IMR-90 (cell line): ENCODE data around the gene IQCK. TPM values are rescaled to one million over a fixed set of nuclear protein-coding genes. Genes with fewer than 3 reads are reported as not detected.

ENCODE experiments used
- ATAC-seq: fragments of 200-7000 bp; cut with Tn5 transposase; 2 replicates; pipeline ENCODE4 v1.9.1; 2020; ENCODE audit warnings: low read depth, mild to moderate bottlenecking, moderate library complexity
- BruUV-seq: library from RNA; stranded (reverse); fragments of 400-500 nt; replicated peaks from 2 replicates; lab custom pipeline; 2021; lab: Mats Ljungman, UMichigan
- CTCF ChIA-PET: fragments of 300-600 bp; formaldehyde crosslinking; extraction: SDS; loops from one replicate; lab custom pipeline; 2021; ENCODE audit warnings: antibody characterized with exemption; lab: Yijun Ruan, JAX
- POLR2A ChIA-PET: fragments of 300-600 bp; sonication (Branson Sonifier 250); formaldehyde crosslinking; loops from one replicate; lab custom pipeline; 2022; ENCODE audit warnings: antibody characterized with exemption; ENCODE audit not compliant: unreplicated experiment; lab: Charles Lee
- DNase-seq: peaks from one replicate; pipeline ENCODE4 v3.0.0; 2013
- H2AFZ ChIP-seq: replicated peaks from 2 replicates; pipeline ENCODE3; 2013; ENCODE audit warnings: low read length, mild to moderate bottlenecking; ENCODE audit not compliant: poor library complexity
- H2AK5ac ChIP-seq: 2 replicates; pipeline ENCODE4 v1.6.1; 2013; ENCODE audit warnings: low read depth, low read length, inconsistent platforms
- H2AK9ac ChIP-seq: replicated peaks from 2 replicates; pipeline ENCODE3; 2013; ENCODE audit warnings: mild to moderate bottlenecking, low read depth, low read length, moderate library complexity; ENCODE audit not compliant: poor library complexity
- H2BK120ac ChIP-seq: 2 replicates; pipeline ENCODE4 v1.6.1; 2013; ENCODE audit warnings: low read depth, low read length, inconsistent platforms
- H2BK15ac ChIP-seq: 3 replicates; pipeline ENCODE4 v1.6.1; 2013; ENCODE audit warnings: low read depth, low read length, inconsistent platforms
- H2BK20ac ChIP-seq: 2 replicates; pipeline ENCODE4 v1.6.1; 2013; ENCODE audit warnings: low read depth, mild to moderate bottlenecking, inconsistent platforms, low read length, moderate library complexity
- H2BK5ac ChIP-seq: 2 replicates; pipeline ENCODE4 v1.6.1; 2013; ENCODE audit warnings: mild to moderate bottlenecking, low read depth, low read length, inconsistent platforms; ENCODE audit not compliant: poor library complexity, severe bottlenecking
- H3K14ac ChIP-seq: replicated peaks from 2 replicates; pipeline ENCODE4 v1.6.1; 2013; ENCODE audit warnings: low read depth, low read length, inconsistent platforms
- H3K18ac ChIP-seq: 2 replicates; pipeline ENCODE4 v1.6.1; 2013; ENCODE audit warnings: low read depth, low read length, control low read depth
- H3K23ac ChIP-seq: 2 replicates; pipeline ENCODE4 v1.6.1; 2013; ENCODE audit warnings: low read depth, low read length, inconsistent platforms
- H3K27ac ChIP-seq: 2 replicates; pipeline ENCODE4 v1.5.1; 2013; ENCODE audit warnings: mild to moderate bottlenecking, control low read depth, low read length; ENCODE audit not compliant: insufficient read depth
- H3K27me3 ChIP-seq: 2 replicates; pipeline ENCODE4 v1.6.1; 2013; ENCODE audit warnings: low read length; ENCODE audit not compliant: control insufficient read depth, insufficient read depth
- H3K36me3 ChIP-seq: 2 replicates; pipeline ENCODE4 v1.6.1; 2013; ENCODE audit warnings: low read length, mixed read lengths; ENCODE audit not compliant: control insufficient read depth, insufficient read depth
- H3K4ac ChIP-seq: 2 replicates; pipeline ENCODE4 v1.6.1; 2013; ENCODE audit warnings: low read depth, low read length, inconsistent platforms
- H3K4me1 ChIP-seq: 2 replicates; pipeline ENCODE4 v1.6.1; 2013; ENCODE audit warnings: low read length, mixed read lengths; ENCODE audit not compliant: control insufficient read depth, insufficient read depth
- H3K4me2 ChIP-seq: 2 replicates; pipeline ENCODE4 v1.6.1; 2013; ENCODE audit warnings: low read depth, mild to moderate bottlenecking, control low read depth, low read length, moderate library complexity
- H3K4me3 ChIP-seq: 2 replicates; pipeline ENCODE4 v1.5.1; 2013; ENCODE audit warnings: low read depth, mild to moderate bottlenecking, control low read depth, low read length, moderate library complexity; ENCODE audit not compliant: insufficient read depth
- H3K56ac ChIP-seq: 2 replicates; pipeline ENCODE4 v1.6.1; 2013; ENCODE audit warnings: low read length, inconsistent platforms; ENCODE audit not compliant: insufficient read depth; ENCODE audit errors: extremely low read depth
- H3K79me1 ChIP-seq, 2 experiments: 2 replicates each; pipeline ENCODE4 v1.6.1; 2013; ENCODE audit warnings: low read length in 2 of 2, inconsistent platforms in 1 of 2, low read depth in 1 of 2
- H3K9ac ChIP-seq: 2 replicates; pipeline ENCODE4 v1.6.1; 2013; ENCODE audit warnings: low read depth, low read length, control low read depth
- H3K9me1 ChIP-seq: 2 replicates; pipeline ENCODE4 v1.6.1; 2013; ENCODE audit warnings: low read length, inconsistent platforms; ENCODE audit not compliant: insufficient read depth
- H3K9me3 ChIP-seq: 2 replicates; pipeline ENCODE4 v1.6.1; 2013; ENCODE audit warnings: low read length; ENCODE audit not compliant: control insufficient read depth, insufficient read depth
- H4K20me1 ChIP-seq: 2 replicates; pipeline ENCODE4 v1.6.1; 2013; ENCODE audit warnings: low read length, inconsistent platforms; ENCODE audit not compliant: insufficient read depth
- H4K5ac ChIP-seq: 2 replicates; pipeline ENCODE4 v1.6.1; 2013; ENCODE audit warnings: mild to moderate bottlenecking, low read depth, low read length, control low read depth
- H4K8ac ChIP-seq, 2 experiments: 2 replicates each; pipeline ENCODE4 v1.6.1; 2013; ENCODE audit warnings: low read depth in 2 of 2, low read length in 2 of 2, control low read depth in 1 of 2, inconsistent platforms in 1 of 2
- H4K91ac ChIP-seq: 2 replicates; pipeline ENCODE4 v1.6.1; 2013; ENCODE audit warnings: low read depth, low read length, inconsistent platforms; ENCODE audit not compliant: insufficient read depth
- CEBPB ChIP-seq: IDR thresholded peaks from 2 replicates; pipeline ENCODE4 v1.6.1; 2012; ENCODE audit warnings: low read depth, low read length, improper control_type of control experiment
- CHD1 ChIP-seq: IDR thresholded peaks from 2 replicates; pipeline ENCODE4 v1.6.1; 2012; ENCODE audit warnings: low read depth, low read length, improper control_type of control experiment
- ELK1 ChIP-seq: fragments of 150-350 bp; IDR thresholded peaks from 2 replicates; pipeline ENCODE4 v1.6.1; 2016; ENCODE audit warnings: low read depth, mild to moderate bottlenecking, low read length, moderate library complexity, borderline replicate concordance
- FOS ChIP-seq: fragments of 150-350 bp; IDR thresholded peaks from 2 replicates; pipeline ENCODE4 v1.6.1; 2016; ENCODE audit warnings: low read depth, low read length
- MAZ ChIP-seq: IDR thresholded peaks from 2 replicates; pipeline ENCODE4 v1.6.1; 2012; ENCODE audit warnings: low read depth, mild to moderate bottlenecking, low read length, improper control_type of control experiment, moderate library complexity, borderline replicate concordance
- MXI1 ChIP-seq: IDR thresholded peaks from 2 replicates; pipeline ENCODE4 v1.6.1; 2012; ENCODE audit warnings: low read depth, mild to moderate bottlenecking, low read length, moderate library complexity, borderline replicate concordance
- RAD21 ChIP-seq: IDR thresholded peaks from 2 replicates; pipeline ENCODE4 v1.6.1; 2012; ENCODE audit warnings: low read length, improper control_type of control experiment
- RCOR1 ChIP-seq: IDR thresholded peaks from 2 replicates; pipeline ENCODE4 v1.6.1; 2012; ENCODE audit warnings: mild to moderate bottlenecking, low read length, improper control_type of control experiment; ENCODE audit not compliant: insufficient replicate concordance
- SMC3 ChIP-seq: fragments of 150-350 bp; IDR thresholded peaks from 2 replicates; pipeline ENCODE4 v1.6.1; 2016; ENCODE audit warnings: low read depth, mild to moderate bottlenecking, antibody characterized with exemption, low read length, moderate library complexity
- USF2 ChIP-seq: fragments of 150-350 bp; IDR thresholded peaks from 2 replicates; pipeline ENCODE4 v1.6.1; 2017; ENCODE audit warnings: mild to moderate bottlenecking, antibody characterized with exemption, low read length, low read depth
- WGBS, 2 experiments: methylation state at CpG; one replicate each; pipeline versions ENCODE4 v1.1.5 to v1.1.7; 2013; ENCODE audit warnings: missing lambda C conversion rate in 2 of 2; ENCODE audit not compliant: insufficient read length in 1 of 2; ENCODE audit errors: extremely low coverage in 2 of 2; 5-methylcytosine and 5-hydroxymethylcytosine counted together
- dilution Hi-C: fragments of 300-500 bp; cut with HindIII; formaldehyde crosslinking; loops from one replicate; pipeline ENCODE4 v1.14.3; 2018; ENCODE audit warnings: low sequenced_read_pairs; ENCODE audit not compliant: unreplicated experiment
- in situ Hi-C: fragments of 300-500 bp; cut with MboI; formaldehyde crosslinking; loops from 3 replicates; pipeline ENCODE4 v1.14.3; 2019; ENCODE audit warnings: low sequenced_read_pairs, inconsistent platforms, mixed read lengths
- intact Hi-C: fragments of 100-400 bp; cut with micrococcal nuclease; formaldehyde crosslinking; loops from 2 replicates; pipeline ENCODE4 v1.10.0; 2022
- polyA plus RNA-seq, 3 experiments: library from polyadenylated mRNA; depleted of rRNA; stranded (reverse); fragments of >200 nt; gene quantifications; 2 replicates each; pipeline ENCODE4 v1.2.3, GENCODE V29; 2012; ENCODE audit warnings: low replicate concordance in 1 of 3
- total RNA-seq: library from RNA; depleted of rRNA; stranded (reverse); fragments of >200 nt; gene quantifications from 2 replicates; pipeline ENCODE4 v1.2.3, GENCODE V29; 2012

The IQCK gene
- total and polyA plus RNA-seq, 2 of the 4 experiments (the other 2 are of a cell fraction), result 4.1 to 5.4 TPM

- H3K9me1 ChIP-seq, result no peaks in the 10 kb centered on the region; the same call in 1 of the 2 replicates
Measured at GRCh38 chr16:19882186-19882585, 164.1 kb downstream of the IQCK start.

More at GRCh38 chr16:19882186-19882585, 164.1 kb downstream of the IQCK start:
- dilution Hi-C loops, result loop anchor here (25.0 kb wide), 1 partner anchor 270 kb away; no protein-coding TSS in a partner anchor
- no peak overlapping the region for H2AK5ac ChIP-seq
- no peak overlapping the region for H4K91ac ChIP-seq
- H4K8ac ChIP-seq, result no peak overlapping the region
- H3K18ac ChIP-seq, result no peak overlapping the region
- H3K4ac ChIP-seq, result no peak overlapping the region
- no peak overlapping the region for H2BK5ac ChIP-seq
- H3K27me3 ChIP-seq, result peaks cover 11% of the 10 kb centered on the region
- H2BK20ac ChIP-seq, result no peak overlapping the region
- no peak overlapping the region for H2AFZ ChIP-seq
- in situ Hi-C loops, result loop anchor here (25.0 kb wide), 1 partner anchor 770 kb away; the partner anchor contains the start of gene ITPRIPL2
- no peak overlapping the region for H3K14ac ChIP-seq
- CTCF ChIA-PET, result no interaction called here
- H3K4me3 ChIP-seq, result no peak overlapping the region
- no peak overlapping the region for H2BK120ac ChIP-seq
- WGBS, 2 experiments, result 86% methylated on average over 4 of the region's 9 CpGs; no CpG with 5 or more reads in 1 of the 2 experiments
- no peaks in the 10 kb centered on the region for H3K9me3 ChIP-seq
- POLR2A ChIA-PET, result no interaction called here
- H3K79me1 ChIP-seq, result peaks cover 0 to 8% of the 10 kb centered on the region in 2 experiments; a peak in 1 of 4 replicates
- DNase-seq (no peak), ATAC-seq (no peak)
- no peak overlapping the region for H3K27ac ChIP-seq
- H3K4me1 ChIP-seq, result peaks cover 5% of the 10 kb centered on the region; the same call in 1 of the 2 replicates
- no peaks in the 10 kb centered on the region for H3K36me3 ChIP-seq
- intact Hi-C loops, result no loop called here
- H4K5ac ChIP-seq, result no peak overlapping the region
- no peak overlapping the region for H3K23ac ChIP-seq
- peaks cover 4% of the 10 kb centered on the region; the same call in 1 of the 2 replicates for H4K20me1 ChIP-seq
- no peak overlapping the region for H3K4me2 ChIP-seq
- H3K9ac ChIP-seq, result no peak overlapping the region
- H2AK9ac ChIP-seq, result no peak overlapping the region
- H3K56ac ChIP-seq, result no peak overlapping the region
- TF ChIP-seq ELK1, result no peak
- TF ChIP-seq RCOR1, result no peak
- no peak for TF ChIP-seq RAD21
- no peak for TF ChIP-seq CHD1
- TF ChIP-seq USF2, result no peak
- TF ChIP-seq MAZ, result no peak
- no peak for TF ChIP-seq CEBPB
- no peak for TF ChIP-seq MXI1
- TF ChIP-seq FOS, result no peak
- no peak for TF ChIP-seq SMC3
- no TSS peak for BruUV-seq
- no peak overlapping the region for H2BK15ac ChIP-seq
